NT2/D1 (cell line): ENCODE data around the gene XIRP2.

ENCODE experiments used
- DNase-seq: peaks from one replicate; pipeline ENCODE4 v3.0.0-alpha.2; 2011; ENCODE audit warnings: low read depth, low spot score
- H3K27me3 ChIP-seq: 2 replicates; pipeline ENCODE4 v1.6.0; 2011; ENCODE audit warnings: mild to moderate bottlenecking; ENCODE audit not compliant: insufficient read length, insufficient read depth
- H3K36me3 ChIP-seq: 2 replicates; pipeline ENCODE4 v1.6.1; 2011; ENCODE audit warnings: mild to moderate bottlenecking, low read length, mixed read lengths; ENCODE audit not compliant: insufficient read depth, insufficient read length
- H3K4me1 ChIP-seq: 2 replicates; pipeline ENCODE4 v1.5.1; 2011; ENCODE audit not compliant: insufficient read depth, insufficient read length
- H3K4me3 ChIP-seq: 2 replicates; pipeline ENCODE4 v1.5.1; 2011; ENCODE audit warnings: low read depth; ENCODE audit not compliant: insufficient read length
- H3K9ac ChIP-seq: 2 replicates; pipeline ENCODE4 v1.6.0; 2011; ENCODE audit warnings: low read depth; ENCODE audit not compliant: insufficient read length
- H3K9me3 ChIP-seq: 2 replicates; pipeline ENCODE4 v1.5.1; 2011; ENCODE audit warnings: mild to moderate bottlenecking, low read length; ENCODE audit not compliant: insufficient read depth
- SUZ12 ChIP-seq: IDR thresholded peaks from 2 replicates; pipeline ENCODE4 v1.6.1; 2011; ENCODE audit not compliant: insufficient read length, insufficient read depth; ENCODE audit errors: extremely low read depth
- YY1 ChIP-seq: IDR thresholded peaks from 2 replicates; pipeline ENCODE4 v1.6.1; 2011; ENCODE audit not compliant: insufficient read length, insufficient read depth
- ZNF274 ChIP-seq: IDR thresholded peaks from 2 replicates; pipeline ENCODE4 v1.6.1; 2011; ENCODE audit warnings: mild to moderate bottlenecking, low read depth, low read length

XIRP2 gene

DNA sequence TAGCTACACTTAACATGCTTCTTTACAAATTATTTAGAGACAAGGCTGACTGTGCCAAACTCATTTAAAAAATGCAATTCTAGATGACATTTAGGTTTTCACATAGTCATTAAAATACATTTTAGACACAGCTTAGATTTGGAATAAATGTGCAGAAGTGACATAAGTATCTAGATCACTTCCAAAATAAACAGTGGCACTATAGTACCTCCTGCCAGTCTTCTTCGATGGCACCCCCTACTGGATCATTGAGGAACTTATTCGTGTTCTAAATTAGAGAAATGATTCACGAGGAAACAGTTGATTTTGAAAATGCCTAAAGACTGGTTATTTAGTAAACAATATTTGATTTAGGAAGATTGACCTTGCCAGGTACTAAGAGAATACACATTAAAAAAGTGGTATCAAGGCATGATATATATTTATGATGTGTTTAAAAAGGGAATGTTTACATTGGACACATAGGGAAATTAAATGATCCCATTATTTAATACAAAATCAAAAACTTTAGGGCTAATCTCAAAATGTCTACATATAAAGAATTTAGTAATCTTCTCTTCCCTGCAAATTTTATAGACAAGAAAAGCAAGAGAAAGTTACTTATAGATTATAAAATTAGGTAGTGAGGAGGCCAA, 323.9 kb downstream of the XIRP2 start:
- TF ChIP-seq YY1, result no peak
- H3K36me3 ChIP-seq, result no peaks in the 10 kb centered on the region
- DNase-seq, result peak; percentile 40
- no peaks in the 10 kb centered on the region for H3K4me1 ChIP-seq
- H3K9me3 ChIP-seq, result no peaks in the 10 kb centered on the region
- H3K27me3 ChIP-seq, result no peaks in the 10 kb centered on the region
- no peak overlapping the region for H3K9ac ChIP-seq
- H3K4me3 ChIP-seq, result no peak overlapping the region

DNA sequence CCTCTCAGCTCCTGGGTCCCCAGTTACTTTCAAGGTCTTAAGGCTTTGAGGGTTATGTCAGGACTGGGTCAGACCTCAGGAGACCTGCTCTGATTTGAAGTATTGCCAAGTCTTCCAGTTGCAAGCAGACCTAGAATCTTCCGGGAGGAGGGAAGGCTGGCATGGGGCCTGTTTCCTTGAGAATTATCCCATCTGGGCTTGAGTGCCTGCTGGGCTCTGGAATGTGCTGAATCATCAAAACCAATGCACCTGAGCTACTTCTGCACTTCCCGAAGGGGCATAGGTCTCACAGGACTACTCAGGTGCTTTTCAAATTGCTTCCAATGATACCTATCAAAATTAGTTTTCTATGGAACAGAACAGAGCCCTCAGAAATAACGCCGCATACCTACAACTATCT, 327.3 kb downstream of the XIRP2 start:
- TF ChIP-seq ZNF274, result no peak
- no peak for TF ChIP-seq YY1
- no peak for TF ChIP-seq SUZ12

DNA sequence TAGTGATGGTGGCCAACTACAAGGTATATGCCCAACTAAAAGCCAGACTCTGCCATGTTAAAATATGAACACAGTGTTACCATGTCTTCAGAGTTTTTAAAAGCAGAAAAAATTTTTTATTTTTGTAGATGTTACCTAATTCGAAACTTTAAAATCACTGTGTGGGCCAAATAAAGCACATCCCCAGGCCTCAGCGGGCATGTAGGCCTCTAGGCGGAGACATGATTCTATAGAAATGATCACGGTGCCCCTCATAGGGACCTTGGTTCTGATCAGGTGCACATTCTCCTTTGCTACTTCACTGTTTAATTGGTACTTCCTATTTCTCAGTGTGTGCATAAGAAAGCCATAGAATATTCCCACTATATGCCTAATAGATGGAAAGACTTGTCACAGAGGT, 349.2 kb downstream of the XIRP2 start:
- no peaks in the 10 kb centered on the region for H3K36me3 ChIP-seq
- no peaks in the 10 kb centered on the region for H3K27me3 ChIP-seq
- no peak overlapping the region for H3K4me3 ChIP-seq
- no peak for TF ChIP-seq YY1
- no peak for TF ChIP-seq SUZ12
- H3K9me3 ChIP-seq, result no peaks in the 10 kb centered on the region
- no peak for DNase-seq
- H3K9ac ChIP-seq, result no peak overlapping the region
- no peaks in the 10 kb centered on the region for H3K4me1 ChIP-seq

More for the DNA sequence above, 327.3 kb downstream of the XIRP2 start:
- no peak for DNase-seq
- Histone ChIP-seq H3K9ac (no peak overlapping the region), H3K27me3 (no peaks in the 10 kb centered on the region), H3K4me1 (no peaks in the 10 kb centered on the region), H3K4me3 (no peak overlapping the region), H3K36me3 (no peaks in the 10 kb centered on the region), H3K9me3 (no peaks in the 10 kb centered on the region)

DNA sequence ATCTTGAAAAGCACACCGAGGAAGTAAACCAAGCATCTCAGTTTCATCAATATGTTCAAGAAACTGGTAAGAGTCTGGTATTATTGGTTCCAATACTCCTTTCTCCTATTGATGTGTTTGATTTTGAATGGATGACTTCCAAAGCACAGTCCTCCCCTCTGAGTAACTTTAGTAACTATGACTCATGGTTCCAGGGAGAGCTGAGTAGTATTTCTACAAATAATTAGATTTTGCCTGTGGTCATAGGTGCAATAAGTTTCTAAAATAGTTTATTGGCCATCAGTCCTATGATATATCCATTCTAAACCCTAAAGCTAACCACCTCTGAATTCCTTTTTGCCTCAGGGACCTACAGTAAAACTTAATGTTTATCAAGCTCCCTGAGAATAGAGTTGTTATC, 352.4 kb downstream of the XIRP2 start:
- Histone ChIP-seq H3K4me3 (no peak overlapping the region), H3K36me3 (no peaks in the 10 kb centered on the region), H3K9ac (no peak overlapping the region), H3K9me3 (no peaks in the 10 kb centered on the region), H3K4me1 (no peaks in the 10 kb centered on the region), H3K27me3 (no peaks in the 10 kb centered on the region)
- TF ChIP-seq ZNF274 (no peak), SUZ12 (no peak), YY1 (no peak)
- DNase-seq, result no peak

DNA sequence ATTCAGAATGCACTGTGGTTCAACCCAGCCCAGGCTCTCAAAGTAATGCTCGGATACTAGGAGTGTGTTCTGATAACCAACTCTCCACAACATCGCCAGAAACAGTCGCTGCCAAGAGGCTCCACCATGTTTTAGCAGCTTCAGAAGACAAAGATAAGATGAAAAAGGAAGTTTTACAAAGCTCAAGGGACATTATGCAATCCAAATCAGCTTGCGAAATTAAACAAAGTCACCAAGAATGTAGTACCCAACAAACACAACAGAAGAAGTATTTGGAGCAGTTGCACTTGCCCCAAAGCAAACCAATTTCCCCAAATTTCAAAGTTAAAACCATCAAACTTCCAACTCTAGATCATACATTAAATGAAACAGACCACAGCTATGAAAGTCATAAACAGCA, 360.9 kb downstream of the XIRP2 start:
- no peak overlapping the region for H3K4me3 ChIP-seq
- TF ChIP-seq SUZ12 (no peak), ZNF274 (no peak), YY1 (no peak)
- DNase-seq, result no peak
- H3K4me1 ChIP-seq, result no peaks in the 10 kb centered on the region
- H3K9me3 ChIP-seq, result no peaks in the 10 kb centered on the region
- H3K36me3 ChIP-seq, result no peaks in the 10 kb centered on the region
- H3K9ac ChIP-seq, result no peak overlapping the region
- H3K27me3 ChIP-seq, result no peaks in the 10 kb centered on the region

DNA sequence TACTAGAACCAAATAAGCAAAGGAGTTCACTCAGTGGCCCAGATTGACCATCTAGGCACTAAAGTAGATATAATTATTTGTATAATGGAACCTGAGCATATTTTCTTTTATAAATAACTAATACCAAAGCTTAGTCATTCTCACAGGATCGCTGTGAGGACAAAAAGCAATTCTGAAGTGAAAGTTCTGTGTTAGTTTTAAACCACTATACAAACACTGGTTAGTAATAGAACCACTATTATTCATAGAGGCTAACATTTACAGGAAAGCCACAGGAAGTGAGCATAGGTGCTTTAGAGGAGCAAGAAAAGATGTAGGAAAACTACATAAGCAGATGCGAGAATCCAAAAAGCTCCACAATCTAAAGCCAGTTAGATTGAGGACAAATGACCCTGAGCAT, 364.7 kb downstream of the XIRP2 start:
- H3K4me3 ChIP-seq, result no peak overlapping the region
- no peaks in the 10 kb centered on the region for H3K9me3 ChIP-seq
- H3K36me3 ChIP-seq, result no peaks in the 10 kb centered on the region
- TF ChIP-seq SUZ12, result no peak
- no peak for TF ChIP-seq ZNF274
- H3K27me3 ChIP-seq, result no peaks in the 10 kb centered on the region
- DNase-seq, result no peak
- no peaks in the 10 kb centered on the region for H3K4me1 ChIP-seq
- no peak overlapping the region for H3K9ac ChIP-seq

DNA sequence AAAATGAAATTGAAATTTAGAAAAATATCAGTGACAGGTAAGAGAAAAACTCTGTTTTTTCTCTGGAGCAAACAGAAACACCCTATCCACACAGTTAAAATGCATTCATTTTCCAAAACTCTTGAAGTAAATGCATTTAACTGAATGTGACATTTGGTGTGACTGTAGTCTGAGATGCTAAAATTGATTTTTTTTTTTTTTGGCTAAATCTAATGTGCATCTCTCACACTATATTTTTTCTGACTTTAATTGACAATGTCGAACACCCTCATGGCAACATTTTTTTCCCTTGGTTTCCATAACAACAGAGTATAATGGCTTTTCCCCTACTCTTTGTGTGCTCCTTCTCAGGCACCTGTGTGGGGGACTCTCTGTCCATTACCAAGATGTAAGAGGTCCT, 366.4 kb downstream of the XIRP2 start:
- H3K27me3 ChIP-seq, result no peaks in the 10 kb centered on the region
- H3K4me3 ChIP-seq, result no peak overlapping the region
- H3K9ac ChIP-seq, result no peak overlapping the region
- H3K9me3 ChIP-seq, result no peaks in the 10 kb centered on the region
- no peaks in the 10 kb centered on the region for H3K4me1 ChIP-seq
- TF ChIP-seq ZNF274, result no peak
- TF ChIP-seq SUZ12, result no peak
- no peak for TF ChIP-seq YY1
- no peak for DNase-seq
- no peaks in the 10 kb centered on the region for H3K36me3 ChIP-seq

DNA sequence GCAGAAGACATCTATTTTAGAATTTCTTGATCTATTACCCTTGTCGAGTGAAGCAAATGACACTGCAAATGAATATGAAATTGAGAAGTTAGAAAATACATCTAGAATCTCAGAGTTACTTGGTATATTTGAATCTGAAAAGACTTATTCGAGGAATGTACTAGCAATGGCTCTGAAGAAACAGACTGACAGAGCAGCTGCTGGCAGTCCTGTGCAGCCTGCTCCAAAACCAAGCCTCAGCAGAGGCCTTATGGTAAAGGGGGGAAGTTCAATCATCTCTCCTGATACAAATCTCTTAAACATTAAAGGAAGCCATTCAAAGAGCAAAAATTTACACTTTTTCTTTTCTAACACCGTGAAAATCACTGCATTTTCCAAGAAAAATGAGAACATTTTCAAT, 370.4 kb downstream of the XIRP2 start:
- no peaks in the 10 kb centered on the region for H3K4me1 ChIP-seq
- H3K4me3 ChIP-seq, result no peak overlapping the region
- H3K27me3 ChIP-seq, result no peaks in the 10 kb centered on the region
- TF ChIP-seq ZNF274, result no peak
- no peak for TF ChIP-seq YY1
- no peak for TF ChIP-seq SUZ12
- no peak for DNase-seq
- no peaks in the 10 kb centered on the region for H3K36me3 ChIP-seq
- H3K9ac ChIP-seq, result no peak overlapping the region
- no peaks in the 10 kb centered on the region for H3K9me3 ChIP-seq
